ENCODE results near the gene GOLT1B.
A peak's percentile ranks its signal among the peaks of the same experiment; 100 is the strongest.
"Not testable (repeated sequence)": the region's sequence is repeated elsewhere in the genome, so short reads cannot be mapped to it uniquely, and the experiment has no call there.

The GOLT1B gene, protein sequence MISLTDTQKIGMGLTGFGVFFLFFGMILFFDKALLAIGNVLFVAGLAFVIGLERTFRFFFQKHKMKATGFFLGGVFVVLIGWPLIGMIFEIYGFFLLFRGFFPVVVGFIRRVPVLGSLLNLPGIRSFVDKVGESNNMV

DNA sequence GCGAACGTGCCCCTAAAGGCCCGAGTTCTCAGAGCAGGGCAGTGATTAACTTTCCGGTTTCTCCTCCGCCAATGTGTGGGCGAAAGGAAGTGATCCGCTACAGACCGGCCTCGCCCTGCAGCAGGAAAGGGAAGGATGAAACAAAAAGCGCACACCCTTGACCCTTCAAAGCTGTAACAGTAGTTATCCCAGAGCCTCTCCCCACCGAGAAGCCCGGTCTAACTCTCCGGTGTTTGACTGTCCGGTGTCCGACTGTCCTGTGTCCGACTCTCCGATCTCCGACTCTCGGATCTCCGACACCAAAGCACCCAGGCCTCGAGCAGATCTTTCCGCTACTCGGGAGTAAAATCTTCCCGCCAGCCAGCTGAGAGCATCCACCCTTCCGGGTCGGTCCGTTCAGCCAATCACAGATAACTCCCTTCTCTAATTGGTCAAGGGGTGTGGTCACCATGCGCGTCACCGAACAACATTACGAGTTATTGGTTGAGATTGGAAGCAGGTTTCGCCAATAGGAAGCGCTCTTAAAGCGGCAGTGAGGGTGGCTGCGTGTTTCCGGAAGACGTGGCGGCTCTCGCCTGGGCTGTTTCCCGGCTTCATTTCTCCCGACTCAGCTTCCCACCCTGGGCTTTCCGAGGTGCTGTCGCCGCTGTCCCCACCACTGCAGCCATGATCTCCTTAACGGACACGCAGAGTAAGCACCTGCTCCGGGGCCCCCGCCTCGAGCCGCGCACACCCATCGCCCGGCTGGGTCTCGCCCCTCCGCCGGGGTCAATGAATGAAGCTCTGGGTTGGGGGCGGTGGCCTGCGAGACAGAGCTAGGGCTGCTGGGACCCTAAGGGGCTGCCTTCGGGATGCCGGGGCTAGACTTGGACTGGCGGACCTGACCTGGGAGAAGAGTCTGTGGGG, at the start of gene GOLT1B, which contains the start of gene RECQL:
Gene GOLT1B (plus strand): TSS at position 532 of the 906 bp plus-strand sequence. CDS start 135 bp downstream, at position 667.
Gene RECQL (minus strand): TSS at position 378 of the 906 bp plus-strand sequence. CDS start 2,065 bp downstream, outside the sequence.
- DNase-seq (ENCODE audit: low read depth in 2 of 2) = peak; percentile 97

DNA sequence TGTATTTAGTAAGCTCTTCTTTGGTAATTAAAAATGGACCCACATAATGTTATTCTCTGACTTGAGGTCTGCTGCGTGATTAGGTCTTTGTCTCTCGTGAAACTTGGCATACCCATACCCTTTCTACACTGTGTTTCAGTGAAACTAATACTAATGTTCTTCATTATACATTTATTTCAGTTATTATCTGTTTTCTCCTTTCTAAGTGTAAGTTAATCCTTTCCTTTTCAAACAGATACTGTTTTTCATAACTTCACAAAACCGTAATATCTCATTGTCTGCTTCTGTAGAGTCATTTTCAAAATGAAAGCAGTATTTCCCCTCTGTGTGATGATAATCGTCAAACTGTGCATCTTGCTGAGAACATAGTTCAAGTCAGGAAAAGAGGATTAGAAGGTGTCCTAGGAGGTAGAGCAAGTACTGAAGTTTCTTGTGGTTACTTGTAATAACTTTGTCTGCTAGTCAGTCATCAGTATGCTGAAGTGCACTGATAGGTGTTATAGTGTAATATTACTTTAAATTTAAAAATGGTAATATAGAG, 48.2 kb upstream of the GOLT1B start:
- DNase-seq (ENCODE audit: low read depth in 2 of 2) = no peak

DNA sequence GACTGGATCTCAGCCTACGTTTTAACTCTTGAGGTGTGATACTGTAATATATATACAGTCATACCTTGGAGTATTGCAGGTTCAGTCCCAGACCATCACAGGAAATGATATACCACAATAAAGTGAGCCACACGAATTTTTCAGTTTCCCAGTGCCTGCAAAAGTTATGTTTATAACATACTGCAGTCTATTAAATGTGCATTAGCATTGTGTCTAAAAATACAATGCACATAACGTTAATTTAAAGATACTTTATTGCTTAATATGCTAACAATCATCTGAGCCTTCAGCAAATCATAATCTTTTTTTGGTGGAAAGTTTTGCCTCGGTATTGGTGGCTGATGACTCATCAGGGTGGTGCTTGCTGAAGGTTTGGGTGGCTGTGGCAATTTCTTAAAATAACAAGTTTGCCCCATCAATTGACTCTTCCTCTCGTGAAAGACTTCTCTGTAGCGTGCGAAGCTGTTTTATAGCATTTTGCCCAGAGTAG, 45.3 kb upstream of the GOLT1B start:
- no peak for DNase-seq (ENCODE audit: low read depth in 2 of 2)

GRCh38 chr12:21459474-21459873, 42.1 kb upstream of the GOLT1B start:
- DNase-seq (ENCODE audit: low read depth in 2 of 2) = no peak

DNA sequence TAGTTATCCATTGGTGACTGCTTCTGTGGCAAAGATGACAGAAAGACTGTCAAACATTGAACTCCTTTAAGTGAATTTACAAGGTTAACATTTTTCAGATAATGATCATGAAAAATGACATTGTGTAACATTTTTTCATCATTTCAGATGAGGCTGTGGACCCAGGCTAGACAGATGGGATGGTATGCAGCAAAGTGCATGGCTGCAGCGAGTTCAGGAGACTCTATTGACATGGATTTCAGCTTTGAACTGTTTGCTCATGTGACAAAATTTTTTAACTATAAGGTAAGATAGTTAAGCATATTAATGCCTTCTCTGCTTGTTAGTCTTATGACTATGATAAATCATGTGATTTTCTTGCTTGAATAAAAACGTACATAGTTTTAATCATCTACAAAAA, 34.3 kb upstream of the GOLT1B start:
- not testable (repeated sequence) for DNase-seq (ENCODE audit: low read depth in 2 of 2)

- no peak for DNase-seq (ENCODE audit: low read depth in 2 of 2)
These were observed 30.3 kb upstream of the GOLT1B start for GRCh38 chr12:21471294-21471693.

DNA sequence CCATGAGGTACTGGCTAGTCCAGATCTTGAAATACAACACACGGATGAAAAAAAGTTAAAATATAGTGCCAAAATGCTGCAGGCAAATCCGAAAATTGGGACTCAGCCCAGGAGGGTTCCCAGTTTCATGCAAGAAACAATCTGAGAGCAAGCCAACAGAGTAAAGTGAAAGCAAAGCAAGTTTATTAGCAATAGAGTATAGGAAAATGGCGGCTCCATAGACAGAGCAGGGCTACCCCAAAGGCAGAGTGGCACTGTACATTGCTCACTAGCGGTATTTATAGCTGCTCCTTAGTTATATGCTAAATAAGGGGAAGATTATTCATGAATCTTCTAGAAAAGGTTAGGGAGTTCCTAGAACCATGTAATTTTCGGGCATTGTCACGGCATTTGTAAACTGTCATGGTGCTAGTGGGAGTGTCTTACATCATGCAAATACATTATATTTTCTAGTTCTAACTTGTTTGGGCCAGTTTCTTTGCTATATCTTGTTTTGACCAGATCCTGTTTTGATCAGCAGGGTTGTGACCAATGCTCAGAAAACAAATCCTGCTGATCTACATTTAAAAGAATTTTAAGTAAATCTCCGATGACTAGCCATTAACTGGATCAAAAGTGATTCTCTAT, 29.3 kb upstream of the GOLT1B start:
- no peak for DNase-seq (ENCODE audit: low read depth in 2 of 2)

GRCh38 chr12:21475552-21475951, 26.0 kb upstream of the GOLT1B start:
- no peak for DNase-seq (ENCODE audit: low read depth in 2 of 2)

GRCh38 chr12:21476949-21477348, 24.6 kb upstream of the GOLT1B start:
- DNase-seq (ENCODE audit: low read depth in 2 of 2) = peak; percentile 2 to 6

GRCh38 chr12:21478756-21479455, 22.7 kb upstream of the GOLT1B start:
- DNase-seq (ENCODE audit: low read depth in 2 of 2) = no peak

- no peak for DNase-seq (ENCODE audit: low read depth in 2 of 2)
These were observed 18.1 kb upstream of the GOLT1B start for GRCh38 chr12:21483531-21483930.

DNA sequence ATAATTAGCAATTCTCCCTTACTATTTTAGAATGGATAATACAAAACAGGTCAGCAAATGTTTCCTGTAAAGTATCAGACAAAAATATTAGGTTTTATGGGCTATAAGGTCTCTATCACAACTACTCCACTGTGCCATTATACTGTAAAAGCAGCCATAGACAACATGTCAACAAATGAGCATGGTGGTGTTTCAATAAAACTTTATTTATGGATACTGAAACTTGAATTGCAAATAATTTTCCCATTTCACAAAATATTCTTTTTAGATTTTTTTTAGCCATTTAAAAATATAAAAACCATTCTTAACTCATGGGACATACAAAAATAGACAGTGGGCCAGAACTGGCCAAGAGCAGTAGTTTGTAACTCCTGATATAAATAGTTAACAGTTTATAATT, 15.6 kb upstream of the GOLT1B start:
- DNase-seq (ENCODE audit: low read depth in 2 of 2) = no peak

- DNase-seq (ENCODE audit: low read depth in 2 of 2) = no peak
These were observed 1.8 kb upstream of the GOLT1B start for GRCh38 chr12:21499765-21500164.

GRCh38 chr12:21500786-21501257, 767 bp upstream of the GOLT1B start:
- DNase-seq (ENCODE audit: low read depth in 2 of 2) = no peak

- DNase-seq (ENCODE audit: low read depth in 2 of 2) = peak in 1 of 2 experiments; percentile 2
These were observed 541 bp downstream of the GOLT1B start for GRCh38 chr12:21502164-21502496.

DNA sequence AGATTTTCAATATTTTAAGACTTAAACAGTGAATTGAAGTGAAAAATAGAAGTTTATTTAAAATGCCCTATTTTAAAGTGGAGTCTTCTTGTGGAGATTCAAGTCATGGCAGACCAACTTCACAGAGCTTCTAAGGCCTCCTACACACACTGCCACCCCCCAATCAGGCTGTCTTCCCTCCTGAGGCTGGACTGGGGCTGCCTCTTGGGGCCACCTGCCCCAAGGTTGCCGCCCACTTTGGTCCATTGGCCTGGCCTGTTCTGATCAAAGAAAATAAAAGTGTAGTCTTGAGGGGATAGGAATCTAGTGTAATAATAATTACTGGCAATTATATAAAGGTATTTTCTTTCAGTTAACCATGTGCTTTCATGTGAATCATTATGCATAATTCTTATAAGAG, 1.3 kb downstream of the GOLT1B start:
- no peak for DNase-seq (ENCODE audit: low read depth in 2 of 2)

- DNase-seq (ENCODE audit: low read depth in 2 of 2) = no peak
These were observed 4.3 kb downstream of the GOLT1B start for GRCh38 chr12:21505888-21506287.

- no peak for DNase-seq (ENCODE audit: low read depth in 2 of 2)
These were observed 6.3 kb downstream of the GOLT1B start for GRCh38 chr12:21507849-21508248.

GRCh38 chr12:21509768-21510167, 8.2 kb downstream of the GOLT1B start:
- DNase-seq (ENCODE audit: low read depth in 2 of 2) = no peak

- no peak for DNase-seq (ENCODE audit: low read depth in 2 of 2)
These were observed 14.7 kb downstream of the GOLT1B start for GRCh38 chr12:21516281-21516680.

- DNase-seq (ENCODE audit: low read depth in 2 of 2) = no peak
These were observed 16.9 kb downstream of the GOLT1B start for GRCh38 chr12:21518451-21518850.

DNA sequence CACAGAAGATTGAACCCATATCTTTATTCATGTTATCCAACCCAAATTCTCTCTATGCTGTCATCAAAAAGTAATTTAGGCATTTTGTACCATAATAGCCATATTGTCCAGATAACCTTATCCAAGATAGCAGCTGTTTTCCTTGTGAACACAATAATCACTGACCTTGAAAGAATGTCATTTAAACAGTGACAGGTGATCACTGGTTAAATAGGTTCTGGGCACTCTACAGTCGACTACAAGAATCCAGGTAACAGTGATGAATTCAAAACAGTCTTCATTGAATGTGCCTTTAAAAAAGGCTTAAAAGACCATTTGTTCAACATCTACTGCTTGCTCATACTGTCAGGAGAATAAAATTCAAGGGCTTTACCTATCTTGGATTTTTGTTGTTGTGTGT, 20.0 kb downstream of the GOLT1B start:
- no peak for DNase-seq (ENCODE audit: low read depth in 2 of 2)
